ENCODE results near the gene PRR23E. TPM values are rescaled to one million over a fixed set of nuclear protein-coding genes. Genes with fewer than 3 reads are reported as not detected.
A peak's percentile ranks its signal among the peaks of the same experiment; 100 is the strongest.

Gene PRR23E
- total RNA-seq, 2 experiments from 2014 or later, result not detected

DNA sequence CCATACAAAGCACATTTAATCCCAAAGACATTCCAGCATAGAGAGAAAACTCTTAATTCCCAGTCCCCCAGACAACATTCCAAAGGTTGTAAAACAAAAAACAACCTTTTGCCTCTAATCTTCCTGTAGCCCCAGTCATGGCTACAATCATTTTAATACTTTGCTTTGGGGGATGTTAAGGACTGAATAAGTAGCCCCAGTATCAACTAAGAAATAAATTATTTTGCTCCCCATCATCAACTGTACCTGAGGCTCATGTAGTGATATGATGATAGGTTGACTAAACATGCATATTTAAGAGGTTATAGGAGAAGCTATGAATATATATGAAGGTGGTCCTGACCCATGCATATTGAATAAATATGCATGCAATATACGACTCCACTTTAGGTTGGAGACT, 54.4 kb downstream of the PRR23E start:
- CTCF ChIA-PET (ENCODE audit: unreplicated experiment), result no interaction called here
- no peak overlapping the region for H3K4me3 ChIP-seq (ENCODE audit: low read depth, low read length, poor library complexity, severe bottlenecking)
- POLR2A ChIA-PET, result no interaction called here
- peak; percentile 12 for DNase-seq (ENCODE audit: low spot score)
- H3K4me2 ChIP-seq (ENCODE audit: low read length), result no peak overlapping the region
- no peak for TF ChIP-seq EZH2phosphoT487 (IDR thresholded peaks at IDR 0.05; ENCODE audit: borderline replicate concordance, low read depth, low read length)
- TF ChIP-seq, protein P1, sequence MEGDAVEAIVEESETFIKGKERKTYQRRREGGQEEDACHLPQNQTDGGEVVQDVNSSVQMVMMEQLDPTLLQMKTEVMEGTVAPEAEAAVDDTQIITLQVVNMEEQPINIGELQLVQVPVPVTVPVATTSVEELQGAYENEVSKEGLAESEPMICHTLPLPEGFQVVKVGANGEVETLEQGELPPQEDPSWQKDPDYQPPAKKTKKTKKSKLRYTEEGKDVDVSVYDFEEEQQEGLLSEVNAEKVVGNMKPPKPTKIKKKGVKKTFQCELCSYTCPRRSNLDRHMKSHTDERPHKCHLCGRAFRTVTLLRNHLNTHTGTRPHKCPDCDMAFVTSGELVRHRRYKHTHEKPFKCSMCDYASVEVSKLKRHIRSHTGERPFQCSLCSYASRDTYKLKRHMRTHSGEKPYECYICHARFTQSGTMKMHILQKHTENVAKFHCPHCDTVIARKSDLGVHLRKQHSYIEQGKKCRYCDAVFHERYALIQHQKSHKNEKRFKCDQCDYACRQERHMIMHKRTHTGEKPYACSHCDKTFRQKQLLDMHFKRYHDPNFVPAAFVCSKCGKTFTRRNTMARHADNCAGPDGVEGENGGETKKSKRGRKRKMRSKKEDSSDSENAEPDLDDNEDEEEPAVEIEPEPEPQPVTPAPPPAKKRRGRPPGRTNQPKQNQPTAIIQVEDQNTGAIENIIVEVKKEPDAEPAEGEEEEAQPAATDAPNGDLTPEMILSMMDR (conservative IDR thresholded peaks at IDR 0.05; ENCODE audit: low read length), result no peak
- H3K9me3 ChIP-seq (ENCODE audit: low read length), result peaks cover 37% of the 10 kb centered on the region
- H3K9me2 ChIP-seq (ENCODE audit: insufficient read depth, low read length), result no peaks in the 10 kb centered on the region
- H3K4me1 ChIP-seq (ENCODE audit: insufficient read depth, low read length, poor library complexity, severe bottlenecking), result no peaks in the 10 kb centered on the region
- no peaks in the 10 kb centered on the region for H3K36me3 ChIP-seq (ENCODE audit: insufficient read depth, low read length)
- H3K27ac ChIP-seq (ENCODE audit: low read depth, low read length, poor library complexity, severe bottlenecking), result no peak overlapping the region
- no peaks in the 10 kb centered on the region for H3K79me2 ChIP-seq (ENCODE audit: insufficient read depth, low read depth, low read length)
- H2AFZ ChIP-seq (ENCODE audit: low read length), result no peak overlapping the region
- no TSS peak for BruUV-seq (replicated peaks)
- H4K20me1 ChIP-seq (ENCODE audit: insufficient read depth, low read length), result no peaks in the 10 kb centered on the region
- intact Hi-C loops (cut with micrococcal nuclease; ENCODE audit: unreplicated experiment), result no loop called here

Small RNA genes lying within 50 kb of the gene (small RNA-seq; reads per million reads assigned to genes)
- gene RF00019 (not detected), gene RNU6-1047P (not detected)

Other genes with a start within 250 kb of the PRR23E start
- gene PLXNA1, start 210.0 kb upstream of the PRR23E start, total RNA-seq (2014; rRNA removed; shearing (Covaris generic)), result 3.8 and 4.4 TPM in 2 replicates
- gene PLXNA1, start 210.0 kb upstream of the PRR23E start, total RNA-seq (2022), result 3.0 and 3.6 TPM in 2 replicates
- gene PRR20G, start 94.9 kb downstream of the PRR23E start, total RNA-seq (2014; rRNA removed; shearing (Covaris generic)), result not detected in 2 replicates
- gene PRR20G, start 94.9 kb downstream of the PRR23E start, total RNA-seq (2022), result not detected in 2 replicates